ENCODE results near the gene FTO.

Gene FTO

DNA sequence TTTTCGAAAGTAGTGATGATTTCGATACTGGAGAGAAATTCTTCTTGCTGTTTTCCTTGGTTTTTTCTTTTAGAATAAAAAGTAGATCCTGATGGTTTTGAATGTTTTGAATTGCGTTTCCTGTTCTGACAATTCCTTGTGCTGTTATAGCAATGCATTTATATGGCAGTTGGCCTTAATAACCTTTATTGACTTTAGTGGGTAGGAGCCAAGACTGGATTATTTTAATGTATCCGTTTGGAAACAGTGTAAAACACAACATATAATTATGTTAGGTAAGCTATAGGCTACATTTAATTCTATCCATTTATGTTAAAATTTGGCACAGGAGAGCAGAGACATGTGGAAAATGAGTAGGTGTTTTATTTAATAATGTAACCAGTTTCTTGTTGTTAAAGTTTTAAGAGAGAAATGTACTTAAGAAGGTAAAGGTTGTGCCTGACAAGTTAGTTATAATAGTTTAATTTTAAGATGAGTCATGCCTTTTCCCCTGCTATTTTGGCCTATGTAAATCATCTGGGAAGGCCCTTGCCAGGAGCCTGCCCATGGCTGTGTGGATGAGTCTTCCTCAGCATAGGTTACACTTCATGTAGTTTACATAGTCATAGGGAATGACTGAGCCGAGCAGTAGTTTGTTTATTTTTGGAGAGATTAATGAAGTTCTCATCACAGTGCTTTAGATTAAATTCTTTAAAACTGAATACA is 189.9 kb downstream of the FTO start:
- Histone ChIP-seq H3K27ac (no peak overlapping the region), H3K4me3 (ENCODE audit: low read depth in 1 of 2, low read length in 1 of 2) (no peak overlapping the region), H3K27me3 (no peaks in the 10 kb centered on the region), H3K4me1 (ENCODE audit: control insufficient read depth in 1 of 2, insufficient read depth in 1 of 2, low read depth in 1 of 2, low read length in 1 of 2) (no peaks in the 10 kb centered on the region), H3K9me3 (no peaks in the 10 kb centered on the region), H3K36me3 (peaks cover 5% of the 10 kb centered on the region)
- TF ChIP-seq, protein P1, sequence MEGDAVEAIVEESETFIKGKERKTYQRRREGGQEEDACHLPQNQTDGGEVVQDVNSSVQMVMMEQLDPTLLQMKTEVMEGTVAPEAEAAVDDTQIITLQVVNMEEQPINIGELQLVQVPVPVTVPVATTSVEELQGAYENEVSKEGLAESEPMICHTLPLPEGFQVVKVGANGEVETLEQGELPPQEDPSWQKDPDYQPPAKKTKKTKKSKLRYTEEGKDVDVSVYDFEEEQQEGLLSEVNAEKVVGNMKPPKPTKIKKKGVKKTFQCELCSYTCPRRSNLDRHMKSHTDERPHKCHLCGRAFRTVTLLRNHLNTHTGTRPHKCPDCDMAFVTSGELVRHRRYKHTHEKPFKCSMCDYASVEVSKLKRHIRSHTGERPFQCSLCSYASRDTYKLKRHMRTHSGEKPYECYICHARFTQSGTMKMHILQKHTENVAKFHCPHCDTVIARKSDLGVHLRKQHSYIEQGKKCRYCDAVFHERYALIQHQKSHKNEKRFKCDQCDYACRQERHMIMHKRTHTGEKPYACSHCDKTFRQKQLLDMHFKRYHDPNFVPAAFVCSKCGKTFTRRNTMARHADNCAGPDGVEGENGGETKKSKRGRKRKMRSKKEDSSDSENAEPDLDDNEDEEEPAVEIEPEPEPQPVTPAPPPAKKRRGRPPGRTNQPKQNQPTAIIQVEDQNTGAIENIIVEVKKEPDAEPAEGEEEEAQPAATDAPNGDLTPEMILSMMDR (IDR thresholded peaks at IDR 0.05): no peak

DNA sequence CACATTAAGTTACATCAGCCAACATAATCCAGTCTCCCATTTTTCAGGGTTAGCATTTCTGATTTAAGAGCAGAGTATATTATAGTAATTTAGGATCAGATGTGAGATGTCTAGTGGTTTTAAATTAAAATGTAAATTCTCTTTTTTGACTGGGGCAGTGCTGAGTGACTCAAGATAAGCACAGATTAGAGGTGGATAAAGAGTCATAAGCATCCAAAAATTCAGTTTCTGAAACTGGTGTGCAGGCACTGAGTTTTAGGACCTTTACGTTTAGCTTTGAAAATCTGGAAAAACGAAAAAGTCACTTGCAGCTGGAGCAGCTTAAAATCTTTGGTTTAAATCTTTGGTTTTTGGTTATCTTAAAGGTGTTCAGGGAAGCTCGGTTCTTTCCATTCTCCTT is 190.7 kb downstream of the FTO start:
- Histone ChIP-seq H3K27ac (no peak overlapping the region), H3K4me3 (ENCODE audit: low read depth in 1 of 2, low read length in 1 of 2) (no peak overlapping the region), H3K4me1 (ENCODE audit: control insufficient read depth in 1 of 2, insufficient read depth in 1 of 2, low read depth in 1 of 2, low read length in 1 of 2) (no peaks in the 10 kb centered on the region), H3K9me3 (no peaks in the 10 kb centered on the region), H3K36me3 (no peaks in the 10 kb centered on the region), H3K27me3 (no peaks in the 10 kb centered on the region)
- TF ChIP-seq, protein P1 (IDR thresholded peaks at IDR 0.05): no peak

DNA sequence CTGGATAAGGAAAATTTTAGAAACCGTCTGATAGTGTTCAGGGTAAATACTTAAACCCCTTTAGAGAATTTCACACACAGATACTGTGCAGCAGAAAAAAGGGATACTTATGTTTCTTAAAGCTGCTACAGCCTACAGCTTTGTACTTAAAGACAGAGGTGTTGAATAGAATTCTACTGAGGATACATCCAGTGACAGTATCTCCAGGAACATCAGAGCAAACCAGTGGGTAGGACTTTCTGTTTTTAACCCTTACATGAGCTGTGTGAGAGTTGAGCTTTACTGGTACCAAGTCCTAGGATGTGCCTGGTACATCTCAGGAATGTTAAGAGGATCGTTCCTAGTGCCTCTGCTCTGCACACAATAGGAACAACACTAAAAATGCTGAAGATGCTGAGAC is 191.5 kb downstream of the FTO start:
- Histone ChIP-seq H3K36me3 (no peaks in the 10 kb centered on the region), H3K9me3 (no peaks in the 10 kb centered on the region), H3K4me1 (ENCODE audit: control insufficient read depth in 1 of 2, insufficient read depth in 1 of 2, low read depth in 1 of 2, low read length in 1 of 2) (no peaks in the 10 kb centered on the region), H3K4me3 (ENCODE audit: low read depth in 1 of 2, low read length in 1 of 2) (no peak overlapping the region), H3K27me3 (no peaks in the 10 kb centered on the region), H3K27ac (no peak overlapping the region)
- TF ChIP-seq, protein P1 (IDR thresholded peaks at IDR 0.05): no peak

DNA sequence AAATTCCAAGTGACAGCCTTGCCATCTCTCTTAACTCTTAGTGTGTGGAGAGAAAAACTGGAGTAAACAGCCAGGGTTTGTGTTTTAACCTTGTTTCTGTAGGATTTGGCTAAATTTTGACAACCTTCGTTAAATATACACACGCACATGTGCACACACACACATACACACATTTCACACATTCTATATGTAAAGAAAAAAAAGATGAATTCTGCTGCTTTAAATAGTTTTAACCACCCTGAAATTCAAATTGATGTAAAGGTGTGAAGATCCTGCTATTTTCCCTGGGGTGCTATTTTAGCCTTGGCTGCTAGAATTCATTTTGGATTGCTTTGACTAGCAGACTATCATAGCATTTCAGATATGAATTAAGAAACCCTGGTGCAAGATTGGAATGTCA is 191.9 kb downstream of the FTO start:
- Histone ChIP-seq H3K4me3 (ENCODE audit: low read depth in 1 of 2, low read length in 1 of 2) (no peak overlapping the region), H3K4me1 (ENCODE audit: control insufficient read depth in 1 of 2, insufficient read depth in 1 of 2, low read depth in 1 of 2, low read length in 1 of 2) (no peaks in the 10 kb centered on the region), H3K36me3 (no peaks in the 10 kb centered on the region), H3K9me3 (no peaks in the 10 kb centered on the region), H3K27me3 (no peaks in the 10 kb centered on the region), H3K27ac (no peak overlapping the region)
- TF ChIP-seq, protein P1 (IDR thresholded peaks at IDR 0.05): no peak

DNA sequence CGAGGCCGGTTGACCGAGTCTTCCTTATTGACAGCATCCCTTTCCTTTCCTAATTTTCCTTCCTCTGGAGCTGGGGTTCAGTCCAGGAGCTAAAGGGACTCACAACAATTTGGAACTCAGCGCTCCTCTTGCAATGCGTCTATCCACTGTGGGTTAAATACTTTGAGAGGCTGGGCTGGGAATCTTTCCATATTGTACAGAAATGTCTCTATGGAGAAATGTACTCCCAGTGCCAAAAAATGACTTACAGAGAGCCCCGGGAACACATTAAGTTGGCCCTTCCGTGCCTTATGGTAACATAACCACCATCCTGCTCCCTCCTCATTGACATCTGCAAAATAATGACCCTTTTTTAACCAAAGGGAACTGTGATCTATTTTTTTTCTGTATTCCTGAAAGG is 192.8 kb downstream of the FTO start:
- Histone ChIP-seq H3K4me1 (ENCODE audit: control insufficient read depth in 1 of 2, insufficient read depth in 1 of 2, low read depth in 1 of 2, low read length in 1 of 2) (no peaks in the 10 kb centered on the region), H3K27ac (no peak overlapping the region), H3K36me3 (no peaks in the 10 kb centered on the region), H3K9me3 (no peaks in the 10 kb centered on the region), H3K27me3 (no peaks in the 10 kb centered on the region), H3K4me3 (ENCODE audit: low read depth in 1 of 2, low read length in 1 of 2) (no peak overlapping the region)
- TF ChIP-seq, protein P1 (IDR thresholded peaks at IDR 0.05): no peak

Data from neutrophil (primary cell).